Adipose tissue (tissue), 3 donors: ENCODE measurements around the gene KCNK13. TPM values are rescaled to one million over a fixed set of nuclear protein-coding genes. Genes with fewer than 3 reads are reported as not detected.

Experiments used
- polyA plus RNA-seq, 3 donors: library from polyadenylated mRNA; stranded (reverse); fragments of 200-250 nt; gene quantifications; one replicate each; pipeline ENCODE4 v1.2.3, GENCODE V29; 2013
- donor health status: healthy with polysubstance abuse.
- donor health status: Bipolar disorder and iron deficiency.
- donor health status: healthy.

Gene KCNK13
- polyA plus RNA-seq, 3 donors, result 0.05 to 0.34 (median 0.11) TPM

Other genes starting within 250 kb of the KCNK13 start
- gene EFCAB11, start 107.3 kb upstream of the KCNK13 start, polyA plus RNA-seq, result 1 to 10 TPM; 2.8 to 8.7 (median 4.8) TPM
- gene TDP1, start 106.1 kb upstream of the KCNK13 start, polyA plus RNA-seq, result 1 to 10 TPM; 3.1 to 4.7 (median 3.9) TPM
- 100 to 1,000 TPM in 2 of 3 donors, 10 to 100 TPM in 1; 78.7 to 145 (median 119) TPM for gene PSMC1, start 194.6 kb downstream of the KCNK13 start, polyA plus RNA-seq